Esophagus squamous epithelium (tissue), 5 donors: Measurements from ENCODE around the gene APLP2. TPM values are rescaled to one million over a fixed set of nuclear protein-coding genes. Genes with fewer than 3 reads are reported as not detected.

Experiments used
- DNase-seq: peaks from one replicate; lab custom pipeline; 2025; lab: John Stamatoyannopoulos, UW
- H3K27ac ChIP-seq, 4 donors: fragments of 200-600 bp; sonication (generic); one replicate each; pipeline ENCODE4 v1.5.1; 2016 to 2019; ENCODE audit warnings: mild to moderate bottlenecking in 1 of 4
- H3K27me3 ChIP-seq, 4 donors: fragments of 200-600 bp; sonication (generic); 1 replicate in 3 of 4; 2 replicates in 1 of 4; pipeline versions ENCODE4 v1.5.1 to v1.6.0; 2017 to 2021; ENCODE audit warnings: antibody characterized with exemption in 1 of 4
- H3K36me3 ChIP-seq, 3 donors: fragments of 200-600 bp; sonication (generic); one replicate each; pipeline ENCODE4 v1.5.1; 2016 to 2019
- H3K4me1 ChIP-seq, 3 donors: fragments of 200-600 bp; sonication (generic); one replicate each; pipeline ENCODE4 v1.5.1; 2017 to 2019
- H3K4me3 ChIP-seq, 4 donors: fragments of 200-600 bp; sonication (generic); 1 replicate in 3 of 4; 2 replicates in 1 of 4; pipeline ENCODE4 v1.5.1; 2016 to 2019; ENCODE audit warnings: mild to moderate bottlenecking in 2 of 4, moderate library complexity in 1 of 4
- H3K9me3 ChIP-seq, 3 donors: fragments of 200-600 bp; sonication (generic); one replicate each; pipeline ENCODE4 v1.5.1; 2016 to 2019
- CTCF ChIP-seq, 6 experiments: fragments of 450-650 bp in 4 of 6; fragments of 200-600 bp in 2 of 6; sonication (generic) in 2 of 6; IDR thresholded peaks; one replicate each; pipeline ENCODE4 v1.5.1; 2016 to 2019; ENCODE audit warnings: antibody characterized with exemption in 6 of 6, mild to moderate bottlenecking in 4 of 6, moderate library complexity in 4 of 6
- POLR2A ChIP-seq, 4 donors: fragments of 450-650 bp; IDR thresholded peaks; one replicate each; pipeline ENCODE4 v1.6.1; 2017; ENCODE audit warnings: antibody characterized with exemption in 4 of 4, mild to moderate bottlenecking in 4 of 4, moderate library complexity in 3 of 4
- WGBS, 2 donors: methylation state at CpG; one replicate each; pipeline ENCODE4 v1.1.5; 2018; 5-methylcytosine and 5-hydroxymethylcytosine counted together
- intact Hi-C: fragments of 100-400 bp; cut with DNase I; formaldehyde crosslinking; loops from one replicate; pipeline ENCODE4 v1.15.0; 2022
- total RNA-seq, 4 donors: library from RNA; depleted of rRNA; stranded (reverse); fragments of >200 nt; gene quantifications; one replicate each; pipeline ENCODE4 v1.1.0, GENCODE V29; 2016
- donor health status: DM: yes; HTN: yes; CAD: no.

The APLP2 gene
- total RNA-seq, 4 donors from 2014 or later, result 134 to 221 (median 177) TPM

GRCh38 chr11:130097285-130097684 is 27.6 kb downstream of the APLP2 start:
- no peak for DNase-seq
- intact Hi-C loops, result no loop called here
- no peaks in the 10 kb centered on the region for H3K9me3 ChIP-seq
- H3K27me3 ChIP-seq, result no peaks in the 10 kb centered on the region
- 85 to 92% methylated on average over 3 to 4 of the region's 4 CpGs for WGBS, 2 donors
- no peaks in the 10 kb centered on the region for H3K36me3 ChIP-seq
- no peak overlapping the region for H3K4me3 ChIP-seq
- TF ChIP-seq POLR2A (IDR thresholded peaks at IDR 0.05) (no peak), CTCF (IDR thresholded peaks at IDR 0.05) (no peak)
- peaks cover 0 to 29% (median 3%) of the 10 kb centered on the region in 3 donors for H3K4me1 ChIP-seq
- H3K27ac ChIP-seq, result no peak overlapping the region

- intact Hi-C loops, result no loop called here
- H3K9me3 ChIP-seq, result no peaks in the 10 kb centered on the region
- no peak overlapping the region for H3K4me3 ChIP-seq
- no peaks in the 10 kb centered on the region for H3K36me3 ChIP-seq
- peaks cover 0 to 49% (median 15%) of the 10 kb centered on the region in 3 donors for H3K4me1 ChIP-seq
- DNase-seq, result no peak
- TF ChIP-seq CTCF (IDR thresholded peaks at IDR 0.05) (no peak), POLR2A (IDR thresholded peaks at IDR 0.05) (no peak)
- H3K27me3 ChIP-seq, result no peaks in the 10 kb centered on the region
- 21 to 32% methylated on average over 2 of the region's 2 CpGs for WGBS, 2 donors
- H3K27ac ChIP-seq, result no peak overlapping the region
These were observed 29.7 kb downstream of the APLP2 start for GRCh38 chr11:130099356-130099755.

GRCh38 chr11:130100381-130101095 is 30.8 kb downstream of the APLP2 start:
- Histone ChIP-seq H3K4me3 (no peak overlapping the region), H3K27ac (no peak overlapping the region), H3K4me1 (peaks cover 0 to 49% (median 15%) of the 10 kb centered on the region in 3 donors), H3K36me3 (no peaks in the 10 kb centered on the region), H3K27me3 (no peaks in the 10 kb centered on the region), H3K9me3 (no peaks in the 10 kb centered on the region)
- no peak for TF ChIP-seq POLR2A (IDR thresholded peaks at IDR 0.05)
- TF ChIP-seq CTCF (IDR thresholded peaks at IDR 0.05), result no peak
- intact Hi-C loops, result no loop called here
- no peak for DNase-seq
- 87 to 89% methylated on average over 5 of the region's 5 CpGs for WGBS, 2 donors

- DNase-seq, result no peak
- WGBS, 2 donors, result 73 to 76% methylated on average over 5 of the region's 5 CpGs
- intact Hi-C loops, result no loop called here
- H3K27me3 ChIP-seq, result no peaks in the 10 kb centered on the region
- H3K4me3 ChIP-seq, result no peak overlapping the region
- TF ChIP-seq POLR2A (IDR thresholded peaks at IDR 0.05) (no peak), CTCF (IDR thresholded peaks at IDR 0.05) (no peak)
- no peaks in the 10 kb centered on the region for H3K36me3 ChIP-seq
- H3K9me3 ChIP-seq, result no peaks in the 10 kb centered on the region
- H3K27ac ChIP-seq, result no peak overlapping the region
- peaks cover 0 to 43% (median 15%) of the 10 kb centered on the region in 3 donors for H3K4me1 ChIP-seq
These were observed 32.0 kb downstream of the APLP2 start for GRCh38 chr11:130101661-130102060.
